OCI-LY3 (cell line): ENCODE measurements around the gene TMPO.
"Not testable (repeated sequence)": the region's sequence is repeated elsewhere in the genome, so short reads cannot be mapped to it uniquely, and the experiment has no call there.

Experiments used
- EZH2phosphoT487 ChIP-seq: fragments of 200-600 bp; shearing (Covaris generic); IDR thresholded peaks from 2 replicates; pipeline ENCODE4 v1.6.1; 2018; ENCODE audit warnings: antibody characterized with exemption, mixed run types, low read depth
- TF ChIP-seq, protein P1 (sequence below): fragments of 200-600, 300-600 bp; sonication (generic); IDR thresholded peaks from 2 replicates; pipeline ENCODE4 v1.5.1; 2014; ENCODE audit warnings: antibody characterized with exemption, low read length, low read depth

DNA sequence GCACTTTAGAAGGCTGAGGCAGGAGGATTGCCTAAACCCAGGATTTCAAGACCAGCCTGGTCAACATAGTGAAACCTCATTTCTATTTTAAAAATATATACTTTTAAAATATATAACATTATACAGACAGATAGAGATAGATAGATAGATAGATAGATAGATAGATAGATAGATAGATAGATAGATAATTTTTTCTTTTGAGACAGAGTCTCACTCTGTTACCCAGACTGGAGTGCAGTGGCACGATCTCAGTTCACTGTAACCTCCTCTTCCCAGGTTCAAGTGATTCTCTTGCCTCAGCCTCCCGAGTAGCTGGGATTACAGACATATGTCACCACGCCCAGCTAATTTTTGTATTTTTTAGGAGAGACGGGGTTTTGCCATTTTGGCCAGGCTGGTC, 42.7 kb downstream of the TMPO start:
- TF ChIP-seq, protein P1, sequence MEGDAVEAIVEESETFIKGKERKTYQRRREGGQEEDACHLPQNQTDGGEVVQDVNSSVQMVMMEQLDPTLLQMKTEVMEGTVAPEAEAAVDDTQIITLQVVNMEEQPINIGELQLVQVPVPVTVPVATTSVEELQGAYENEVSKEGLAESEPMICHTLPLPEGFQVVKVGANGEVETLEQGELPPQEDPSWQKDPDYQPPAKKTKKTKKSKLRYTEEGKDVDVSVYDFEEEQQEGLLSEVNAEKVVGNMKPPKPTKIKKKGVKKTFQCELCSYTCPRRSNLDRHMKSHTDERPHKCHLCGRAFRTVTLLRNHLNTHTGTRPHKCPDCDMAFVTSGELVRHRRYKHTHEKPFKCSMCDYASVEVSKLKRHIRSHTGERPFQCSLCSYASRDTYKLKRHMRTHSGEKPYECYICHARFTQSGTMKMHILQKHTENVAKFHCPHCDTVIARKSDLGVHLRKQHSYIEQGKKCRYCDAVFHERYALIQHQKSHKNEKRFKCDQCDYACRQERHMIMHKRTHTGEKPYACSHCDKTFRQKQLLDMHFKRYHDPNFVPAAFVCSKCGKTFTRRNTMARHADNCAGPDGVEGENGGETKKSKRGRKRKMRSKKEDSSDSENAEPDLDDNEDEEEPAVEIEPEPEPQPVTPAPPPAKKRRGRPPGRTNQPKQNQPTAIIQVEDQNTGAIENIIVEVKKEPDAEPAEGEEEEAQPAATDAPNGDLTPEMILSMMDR, result not testable (repeated sequence)
- not testable (repeated sequence) for TF ChIP-seq EZH2phosphoT487
